ENCODE results near the gene MRPS17.

The MRPS17 gene

GRCh38 chr7:55969391-55969790 is 17.7 kb downstream of the MRPS17 start:
- H3K79me2 ChIP-seq (ENCODE audit: low read length) = peaks cover 71% of the 10 kb centered on the region
- H3K4me3 ChIP-seq (ENCODE audit: low read length) = no peak overlapping the region
- H3K9ac ChIP-seq (ENCODE audit: low read length) = no peak overlapping the region
- H3K9me3 ChIP-seq (ENCODE audit: insufficient read depth, low read length) = no peaks in the 10 kb centered on the region
- no peaks in the 10 kb centered on the region for H3K27me3 ChIP-seq (ENCODE audit: low read depth, low read length)
- H3K4me2 ChIP-seq (ENCODE audit: low read length) = no peak overlapping the region
- H3K27ac ChIP-seq (ENCODE audit: low read length) = no peak overlapping the region
- H3K4me1 ChIP-seq (ENCODE audit: low read length) = peaks cover 3% of the 10 kb centered on the region; the same call in 1 of the 2 replicates
- TF ChIP-seq, protein P1, sequence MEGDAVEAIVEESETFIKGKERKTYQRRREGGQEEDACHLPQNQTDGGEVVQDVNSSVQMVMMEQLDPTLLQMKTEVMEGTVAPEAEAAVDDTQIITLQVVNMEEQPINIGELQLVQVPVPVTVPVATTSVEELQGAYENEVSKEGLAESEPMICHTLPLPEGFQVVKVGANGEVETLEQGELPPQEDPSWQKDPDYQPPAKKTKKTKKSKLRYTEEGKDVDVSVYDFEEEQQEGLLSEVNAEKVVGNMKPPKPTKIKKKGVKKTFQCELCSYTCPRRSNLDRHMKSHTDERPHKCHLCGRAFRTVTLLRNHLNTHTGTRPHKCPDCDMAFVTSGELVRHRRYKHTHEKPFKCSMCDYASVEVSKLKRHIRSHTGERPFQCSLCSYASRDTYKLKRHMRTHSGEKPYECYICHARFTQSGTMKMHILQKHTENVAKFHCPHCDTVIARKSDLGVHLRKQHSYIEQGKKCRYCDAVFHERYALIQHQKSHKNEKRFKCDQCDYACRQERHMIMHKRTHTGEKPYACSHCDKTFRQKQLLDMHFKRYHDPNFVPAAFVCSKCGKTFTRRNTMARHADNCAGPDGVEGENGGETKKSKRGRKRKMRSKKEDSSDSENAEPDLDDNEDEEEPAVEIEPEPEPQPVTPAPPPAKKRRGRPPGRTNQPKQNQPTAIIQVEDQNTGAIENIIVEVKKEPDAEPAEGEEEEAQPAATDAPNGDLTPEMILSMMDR (IDR thresholded peaks at IDR 0.05; ENCODE audit: low read depth, low read length) = no peak
- no peak for TF ChIP-seq EZH2phosphoT487 (IDR thresholded peaks at IDR 0.05; ENCODE audit: low read depth)
- no peak overlapping the region for H2AFZ ChIP-seq (ENCODE audit: low read depth, low read length)
- H3K36me3 ChIP-seq (replicated peaks; ENCODE audit: low read depth, low read length) = peaks cover 5% of the 10 kb centered on the region
- H4K20me1 ChIP-seq (ENCODE audit: insufficient read depth, low read length) = peaks cover 8% of the 10 kb centered on the region

DNA sequence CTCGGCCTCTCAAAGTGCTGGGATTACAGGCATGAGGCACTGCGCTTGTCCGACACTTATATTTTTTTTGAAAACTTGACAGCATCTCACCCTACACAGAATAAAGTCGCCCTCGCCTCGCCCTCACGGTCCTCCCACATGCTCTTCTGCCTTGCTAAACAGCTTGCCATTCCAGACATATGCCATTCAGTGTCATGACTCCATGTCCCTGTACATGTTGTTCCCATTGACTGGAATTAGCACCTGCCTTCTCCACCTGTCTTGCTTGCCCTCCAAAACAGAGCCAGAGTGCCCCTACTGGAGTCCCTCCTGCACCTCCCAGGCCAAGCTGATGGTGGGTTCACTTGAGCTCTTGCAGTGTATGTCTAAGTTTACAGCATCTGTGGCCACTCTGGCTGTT is 18.9 kb downstream of the MRPS17 start:
- no peaks in the 10 kb centered on the region for H3K9me3 ChIP-seq (ENCODE audit: insufficient read depth, low read length)
- no peak overlapping the region for H3K9ac ChIP-seq (ENCODE audit: low read length)
- no peak overlapping the region for H3K27ac ChIP-seq (ENCODE audit: low read length)
- peaks cover 14% of the 10 kb centered on the region for H4K20me1 ChIP-seq (ENCODE audit: insufficient read depth, low read length)
- no peak overlapping the region for H3K4me3 ChIP-seq (ENCODE audit: low read length)
- peaks cover 5% of the 10 kb centered on the region for H3K36me3 ChIP-seq (replicated peaks; ENCODE audit: low read depth, low read length)
- TF ChIP-seq, protein P1 (IDR thresholded peaks at IDR 0.05; ENCODE audit: low read depth, low read length) = no peak
- no peak for TF ChIP-seq EZH2phosphoT487 (IDR thresholded peaks at IDR 0.05; ENCODE audit: low read depth)
- peaks cover 68% of the 10 kb centered on the region for H3K79me2 ChIP-seq (ENCODE audit: low read length)
- no peak overlapping the region for H3K4me2 ChIP-seq (ENCODE audit: low read length)
- H3K27me3 ChIP-seq (ENCODE audit: low read depth, low read length) = no peaks in the 10 kb centered on the region
- H3K4me1 ChIP-seq (ENCODE audit: low read length) = peaks cover 3% of the 10 kb centered on the region; the same call in 1 of the 2 replicates
- no peak overlapping the region for H2AFZ ChIP-seq (ENCODE audit: low read depth, low read length)

- H3K9me3 ChIP-seq (ENCODE audit: insufficient read depth, low read length) = no peaks in the 10 kb centered on the region
- peaks cover 5% of the 10 kb centered on the region for H3K36me3 ChIP-seq (replicated peaks; ENCODE audit: low read depth, low read length)
- H2AFZ ChIP-seq (ENCODE audit: low read depth, low read length) = no peak overlapping the region
- TF ChIP-seq, protein P1 (IDR thresholded peaks at IDR 0.05; ENCODE audit: low read depth, low read length) = no peak
- TF ChIP-seq EZH2phosphoT487 (IDR thresholded peaks at IDR 0.05; ENCODE audit: low read depth) = no peak
- H3K27me3 ChIP-seq (ENCODE audit: low read depth, low read length) = no peaks in the 10 kb centered on the region
- H3K79me2 ChIP-seq (ENCODE audit: low read length) = peaks cover 65% of the 10 kb centered on the region
- peaks cover 16% of the 10 kb centered on the region for H4K20me1 ChIP-seq (ENCODE audit: insufficient read depth, low read length)
- H3K4me1 ChIP-seq (ENCODE audit: low read length) = no peaks in the 10 kb centered on the region
- no peak overlapping the region for H3K4me2 ChIP-seq (ENCODE audit: low read length)
- H3K9ac ChIP-seq (ENCODE audit: low read length) = no peak overlapping the region
- H3K27ac ChIP-seq (ENCODE audit: low read length) = no peak overlapping the region
- H3K4me3 ChIP-seq (ENCODE audit: low read length) = no peak overlapping the region
These were observed 19.3 kb downstream of the MRPS17 start for GRCh38 chr7:55970978-55971377.

DNA sequence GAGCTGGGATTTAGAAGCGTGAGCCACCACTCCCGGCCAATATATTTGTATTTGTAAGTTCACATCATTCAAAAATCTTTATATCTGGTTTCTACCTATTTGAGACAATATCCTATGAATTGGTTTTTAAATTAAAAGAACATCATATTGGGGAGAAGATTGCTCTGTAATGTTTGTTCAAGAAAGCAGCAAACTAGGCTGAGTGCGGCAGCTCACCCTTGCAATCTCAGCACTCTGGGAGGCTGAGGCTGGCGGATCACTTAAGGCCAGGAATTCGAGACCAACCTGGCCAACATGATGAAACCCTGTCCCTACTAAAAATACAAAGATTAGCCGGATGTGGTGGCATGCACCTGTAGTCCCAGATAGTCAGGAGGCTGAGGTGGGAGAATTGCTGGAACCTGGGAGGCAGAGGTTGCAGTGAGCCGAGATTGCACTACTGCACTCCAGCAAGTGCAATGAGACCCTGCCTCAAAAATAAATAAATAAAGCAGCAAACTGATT is 22.1 kb downstream of the MRPS17 start:
- no peak overlapping the region for H2AFZ ChIP-seq (ENCODE audit: low read depth, low read length)
- H3K27me3 ChIP-seq (ENCODE audit: low read depth, low read length) = no peaks in the 10 kb centered on the region
- no peaks in the 10 kb centered on the region for H3K9me3 ChIP-seq (ENCODE audit: insufficient read depth, low read length)
- H3K79me2 ChIP-seq (ENCODE audit: low read length) = peaks cover 59% of the 10 kb centered on the region
- H3K4me3 ChIP-seq (ENCODE audit: low read length) = no peak overlapping the region
- no peak overlapping the region for H3K27ac ChIP-seq (ENCODE audit: low read length)
- H3K36me3 ChIP-seq (replicated peaks; ENCODE audit: low read depth, low read length) = peaks cover 6% of the 10 kb centered on the region
- H3K9ac ChIP-seq (ENCODE audit: low read length) = no peak overlapping the region
- peaks cover 23% of the 10 kb centered on the region for H4K20me1 ChIP-seq (ENCODE audit: insufficient read depth, low read length)
- TF ChIP-seq EZH2phosphoT487 (IDR thresholded peaks at IDR 0.05; ENCODE audit: low read depth) = no peak
- TF ChIP-seq, protein P1 (IDR thresholded peaks at IDR 0.05; ENCODE audit: low read depth, low read length) = no peak
- no peak overlapping the region for H3K4me2 ChIP-seq (ENCODE audit: low read length)
- H3K4me1 ChIP-seq (ENCODE audit: low read length) = no peaks in the 10 kb centered on the region
